Brain microvascular endothelial cell (primary cell): ENCODE data around the gene RAPGEF1.

Experiments
- DNase-seq: peaks from one replicate; pipeline ENCODE4 v3.0.0-alpha.2; 2020
- H3K27ac ChIP-seq: fragments of 250-450 bp; sonication (Bioruptor Pico); 2 replicates; pipeline ENCODE4 v1.5.1; 2020; ENCODE audit warnings: mild to moderate bottlenecking, moderate library complexity
- H3K27me3 ChIP-seq: fragments of 250-450 bp; sonication (Bioruptor Pico); replicated peaks from 2 replicates; pipeline ENCODE4 v1.5.1; 2020; ENCODE audit warnings: mild to moderate bottlenecking
- H3K36me3 ChIP-seq: fragments of 250-450 bp; sonication (Bioruptor Pico); replicated peaks from 2 replicates; pipeline ENCODE4 v1.5.1; 2020; ENCODE audit warnings: mild to moderate bottlenecking
- H3K4me3 ChIP-seq: 2 replicates; pipeline ENCODE4 v1.5.1; 2011; ENCODE audit warnings: low read depth, mild to moderate bottlenecking, control low read depth, low read length, moderate library complexity
- in situ Hi-C: cut with HindIII; loops from 2 replicates; pipeline ENCODE4 v1.10.0; 2017; ENCODE audit warnings: low sequenced_read_pairs, low pct_ligation_motif_present
- TF ChIP-seq, protein P1 (sequence below): IDR thresholded peaks from 2 replicates; pipeline ENCODE4 v1.5.1; 2011; ENCODE audit warnings: low read depth, mild to moderate bottlenecking, moderate library complexity, low read length, control low read depth, inconsistent platforms; ENCODE audit errors: missing control alignments

RAPGEF1 gene

DNA sequence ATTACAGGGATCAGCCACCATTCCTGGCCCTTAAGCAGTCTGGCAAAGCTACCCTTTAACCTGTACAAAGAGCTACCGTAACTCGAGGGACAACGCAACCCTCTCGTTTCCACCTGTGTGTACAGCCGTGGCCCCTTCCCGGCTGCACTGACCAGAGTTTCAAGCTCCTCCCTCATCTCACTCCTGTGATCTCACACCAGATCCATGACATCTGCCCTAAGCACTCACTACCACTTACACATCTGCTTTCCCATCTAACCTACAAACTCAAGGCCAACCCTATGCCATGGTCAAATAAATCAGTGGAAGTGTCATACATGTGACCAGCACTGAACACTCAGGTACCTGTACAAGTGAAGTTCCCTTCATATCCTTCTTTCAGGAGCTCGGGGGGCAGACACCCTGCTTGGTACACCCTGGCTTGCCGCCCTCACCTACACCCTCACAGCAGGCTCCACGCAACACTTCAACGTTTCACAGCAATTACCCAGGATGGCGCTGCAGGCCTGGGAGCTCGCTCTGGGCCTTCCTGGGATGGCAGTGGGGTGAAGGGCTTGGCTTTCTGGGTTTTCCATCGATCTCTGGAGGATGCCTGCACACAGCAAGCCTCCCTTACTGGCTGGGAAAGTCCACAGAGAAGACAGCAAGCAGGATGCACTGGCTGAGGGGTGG is 132.8 kb downstream of the RAPGEF1 start:
- Histone ChIP-seq H3K36me3 (no peaks in the 10 kb centered on the region), H3K27me3 (no peaks in the 10 kb centered on the region), H3K4me3 (no peak overlapping the region), H3K27ac (no peak overlapping the region)
- TF ChIP-seq, protein P1, sequence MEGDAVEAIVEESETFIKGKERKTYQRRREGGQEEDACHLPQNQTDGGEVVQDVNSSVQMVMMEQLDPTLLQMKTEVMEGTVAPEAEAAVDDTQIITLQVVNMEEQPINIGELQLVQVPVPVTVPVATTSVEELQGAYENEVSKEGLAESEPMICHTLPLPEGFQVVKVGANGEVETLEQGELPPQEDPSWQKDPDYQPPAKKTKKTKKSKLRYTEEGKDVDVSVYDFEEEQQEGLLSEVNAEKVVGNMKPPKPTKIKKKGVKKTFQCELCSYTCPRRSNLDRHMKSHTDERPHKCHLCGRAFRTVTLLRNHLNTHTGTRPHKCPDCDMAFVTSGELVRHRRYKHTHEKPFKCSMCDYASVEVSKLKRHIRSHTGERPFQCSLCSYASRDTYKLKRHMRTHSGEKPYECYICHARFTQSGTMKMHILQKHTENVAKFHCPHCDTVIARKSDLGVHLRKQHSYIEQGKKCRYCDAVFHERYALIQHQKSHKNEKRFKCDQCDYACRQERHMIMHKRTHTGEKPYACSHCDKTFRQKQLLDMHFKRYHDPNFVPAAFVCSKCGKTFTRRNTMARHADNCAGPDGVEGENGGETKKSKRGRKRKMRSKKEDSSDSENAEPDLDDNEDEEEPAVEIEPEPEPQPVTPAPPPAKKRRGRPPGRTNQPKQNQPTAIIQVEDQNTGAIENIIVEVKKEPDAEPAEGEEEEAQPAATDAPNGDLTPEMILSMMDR = no peak
- DNase-seq = no peak
- in situ Hi-C loops = no loop called here

DNA sequence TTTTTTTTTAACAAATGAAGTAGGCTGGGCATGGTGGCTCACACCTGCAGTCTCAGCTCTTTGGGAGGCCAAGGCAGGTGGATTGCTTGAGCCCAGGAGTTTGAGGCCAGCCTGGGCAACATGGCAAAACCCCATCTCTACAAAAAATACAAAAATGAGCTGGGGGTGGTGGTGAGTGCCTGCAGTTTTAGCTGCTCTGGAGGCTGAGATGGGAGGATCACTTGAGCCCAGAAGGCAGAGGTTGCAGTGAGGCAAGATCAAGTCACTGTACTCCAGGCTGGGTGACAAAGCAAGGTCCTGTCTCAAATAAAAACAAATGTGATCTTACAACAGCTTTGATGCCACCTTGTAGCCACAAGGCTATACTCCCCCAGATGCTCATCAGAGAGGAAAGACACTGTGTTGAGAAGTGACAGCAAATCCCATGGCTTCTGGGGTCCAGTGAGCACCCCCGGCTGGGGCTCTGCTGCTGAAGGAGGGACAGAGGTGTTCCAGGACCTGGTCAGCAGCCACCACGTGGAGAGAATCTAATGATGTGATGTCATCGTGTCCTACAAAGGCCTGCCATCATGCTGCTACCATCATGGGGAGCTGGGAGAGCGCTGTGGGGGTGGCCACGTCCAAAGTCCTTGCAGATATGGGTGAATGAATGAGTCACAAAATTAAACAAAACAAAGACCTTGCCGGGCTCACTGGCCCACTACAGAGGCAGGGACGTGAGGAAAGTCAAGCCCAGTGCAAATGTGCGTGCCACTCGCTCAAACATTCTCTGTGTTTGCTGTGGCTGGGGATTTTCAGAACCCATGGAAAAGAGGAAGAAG is 133.9 kb downstream of the RAPGEF1 start:
- H3K36me3 ChIP-seq = no peaks in the 10 kb centered on the region
- in situ Hi-C loops = no loop called here

DNA sequence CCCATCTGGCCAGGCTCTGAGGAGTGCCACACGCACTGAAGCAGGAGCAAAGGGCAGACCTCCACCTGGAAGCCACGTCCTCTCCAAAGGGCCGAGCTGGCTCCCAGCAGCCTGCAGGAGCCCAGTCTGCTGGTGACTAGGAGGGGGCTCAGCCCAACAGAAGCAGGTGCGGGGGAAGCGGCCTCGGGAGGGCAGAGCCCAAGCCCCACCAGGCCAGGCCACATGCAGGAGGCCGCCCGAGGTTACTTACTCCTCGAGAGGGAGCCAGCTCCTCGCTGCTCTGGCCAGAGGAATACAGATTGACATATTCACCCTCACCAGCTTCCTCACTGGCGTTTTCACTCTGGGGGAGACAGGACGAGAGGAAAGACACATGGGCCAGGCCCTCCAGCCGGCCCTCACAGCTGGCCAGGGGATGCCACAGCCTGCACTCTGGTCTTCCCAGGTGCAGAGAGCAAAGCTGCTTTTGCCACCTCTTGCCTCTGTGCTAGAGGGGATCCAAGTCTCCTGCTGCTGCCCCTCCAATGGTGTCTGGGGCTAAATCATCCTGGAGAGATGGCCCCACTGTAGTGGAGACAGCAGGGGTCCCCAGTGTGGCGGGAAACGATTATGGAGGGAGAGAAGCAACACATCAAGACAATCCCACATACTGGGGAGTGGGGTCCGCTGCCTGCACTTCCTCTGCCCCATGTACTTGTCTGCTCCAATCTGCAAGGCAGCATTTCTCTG is 136.0 kb downstream of the RAPGEF1 start:
- in situ Hi-C loops = no loop called here
- Histone ChIP-seq H3K4me3 (no peak overlapping the region), H3K36me3 (no peaks in the 10 kb centered on the region), H3K27me3 (no peaks in the 10 kb centered on the region), H3K27ac (no peak overlapping the region)
- DNase-seq = no peak
- TF ChIP-seq, protein P1 = no peak

More for the DNA sequence above, 133.9 kb downstream of the RAPGEF1 start:
- TF ChIP-seq, protein P1 = no peak
- peak; percentile 63 for DNase-seq
- Histone ChIP-seq H3K4me3 (no peak overlapping the region), H3K27me3 (no peaks in the 10 kb centered on the region), H3K27ac (no peak overlapping the region)

DNA sequence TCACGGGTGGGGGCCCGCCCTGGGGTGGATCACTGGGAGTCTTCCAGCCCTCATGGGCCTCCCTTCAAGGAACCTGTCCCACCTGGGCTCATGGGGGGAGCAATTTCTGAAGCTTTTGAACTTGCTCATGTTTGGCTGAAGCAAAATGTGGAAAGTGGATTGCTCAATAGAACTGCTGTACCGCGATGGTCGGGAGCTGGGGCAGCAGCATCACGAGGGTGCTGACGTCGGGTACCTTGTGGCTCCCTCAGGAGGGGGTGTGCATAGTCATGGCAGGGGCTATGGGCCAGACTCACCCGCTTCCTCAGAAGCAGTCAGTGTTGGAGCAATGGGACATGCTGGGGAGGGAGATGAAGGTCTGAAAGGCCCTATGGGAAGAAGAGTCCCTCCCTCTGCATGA is 136.7 kb downstream of the RAPGEF1 start:
- no peak for DNase-seq
- Histone ChIP-seq H3K36me3 (peaks cover 1% of the 10 kb centered on the region), H3K4me3 (no peak overlapping the region), H3K27ac (no peak overlapping the region), H3K27me3 (no peaks in the 10 kb centered on the region)
- TF ChIP-seq, protein P1 = no peak
- in situ Hi-C loops = no loop called here

DNA sequence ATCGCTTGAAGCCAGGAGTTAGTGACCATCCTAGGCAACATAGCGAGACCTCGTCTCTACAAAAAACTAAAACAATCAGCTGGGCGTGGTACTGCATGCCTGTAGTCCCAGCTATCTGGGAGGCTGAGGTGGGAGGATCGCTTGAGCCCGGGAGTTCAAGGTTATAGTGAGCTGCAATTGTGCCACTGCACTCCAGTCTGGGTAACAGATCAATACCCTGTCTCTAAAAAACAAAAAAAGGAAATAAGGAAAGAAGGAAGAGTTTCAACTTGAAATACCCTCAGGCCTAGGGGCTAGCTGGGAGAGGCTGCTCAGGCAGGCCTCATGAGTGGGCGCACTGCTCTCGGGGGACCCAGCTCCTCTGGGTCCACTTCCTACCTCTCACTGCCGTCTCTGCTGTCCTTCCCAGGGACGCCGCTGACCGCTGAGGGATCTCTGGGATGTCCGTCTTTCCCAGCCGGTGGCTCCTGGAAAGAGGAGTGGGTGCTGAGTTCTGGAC is 138.1 kb downstream of the RAPGEF1 start:
- no peaks in the 10 kb centered on the region for H3K27me3 ChIP-seq
- H3K27ac ChIP-seq = no peak overlapping the region
- no peak for DNase-seq
- peaks cover 10% of the 10 kb centered on the region for H3K36me3 ChIP-seq
- in situ Hi-C loops = no loop called here
- no peak overlapping the region for H3K4me3 ChIP-seq
- TF ChIP-seq, protein P1 = no peak
